Retinal pigment epithelial cell (primary cell): ENCODE data around the gene PIK3C2G.

Source experiments
- DNase-seq: peaks from one replicate; pipeline ENCODE4 v3.0.0-alpha.2; 2010; ENCODE audit warnings: low read depth
- H3K4me3 ChIP-seq: 2 replicates; pipeline ENCODE4 v1.5.1; 2011; ENCODE audit warnings: mild to moderate bottlenecking, low read length, control low read depth, moderate library complexity
- TF ChIP-seq, protein P1 (sequence below): conservative IDR thresholded peaks from 2 replicates; pipeline ENCODE4 v1.5.1; 2011; ENCODE audit warnings: low read depth, low read length, control low read depth, inconsistent platforms

Gene PIK3C2G, protein sequence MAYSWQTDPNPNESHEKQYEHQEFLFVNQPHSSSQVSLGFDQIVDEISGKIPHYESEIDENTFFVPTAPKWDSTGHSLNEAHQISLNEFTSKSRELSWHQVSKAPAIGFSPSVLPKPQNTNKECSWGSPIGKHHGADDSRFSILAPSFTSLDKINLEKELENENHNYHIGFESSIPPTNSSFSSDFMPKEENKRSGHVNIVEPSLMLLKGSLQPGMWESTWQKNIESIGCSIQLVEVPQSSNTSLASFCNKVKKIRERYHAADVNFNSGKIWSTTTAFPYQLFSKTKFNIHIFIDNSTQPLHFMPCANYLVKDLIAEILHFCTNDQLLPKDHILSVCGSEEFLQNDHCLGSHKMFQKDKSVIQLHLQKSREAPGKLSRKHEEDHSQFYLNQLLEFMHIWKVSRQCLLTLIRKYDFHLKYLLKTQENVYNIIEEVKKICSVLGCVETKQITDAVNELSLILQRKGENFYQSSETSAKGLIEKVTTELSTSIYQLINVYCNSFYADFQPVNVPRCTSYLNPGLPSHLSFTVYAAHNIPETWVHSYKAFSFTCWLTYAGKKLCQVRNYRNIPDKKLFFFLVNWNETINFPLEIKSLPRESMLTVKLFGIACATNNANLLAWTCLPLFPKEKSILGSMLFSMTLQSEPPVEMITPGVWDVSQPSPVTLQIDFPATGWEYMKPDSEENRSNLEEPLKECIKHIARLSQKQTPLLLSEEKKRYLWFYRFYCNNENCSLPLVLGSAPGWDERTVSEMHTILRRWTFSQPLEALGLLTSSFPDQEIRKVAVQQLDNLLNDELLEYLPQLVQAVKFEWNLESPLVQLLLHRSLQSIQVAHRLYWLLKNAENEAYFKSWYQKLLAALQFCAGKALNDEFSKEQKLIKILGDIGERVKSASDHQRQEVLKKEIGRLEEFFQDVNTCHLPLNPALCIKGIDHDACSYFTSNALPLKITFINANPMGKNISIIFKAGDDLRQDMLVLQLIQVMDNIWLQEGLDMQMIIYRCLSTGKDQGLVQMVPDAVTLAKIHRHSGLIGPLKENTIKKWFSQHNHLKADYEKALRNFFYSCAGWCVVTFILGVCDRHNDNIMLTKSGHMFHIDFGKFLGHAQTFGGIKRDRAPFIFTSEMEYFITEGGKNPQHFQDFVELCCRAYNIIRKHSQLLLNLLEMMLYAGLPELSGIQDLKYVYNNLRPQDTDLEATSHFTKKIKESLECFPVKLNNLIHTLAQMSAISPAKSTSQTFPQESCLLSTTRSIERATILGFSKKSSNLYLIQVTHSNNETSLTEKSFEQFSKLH (N-terminal part only)

DNA sequence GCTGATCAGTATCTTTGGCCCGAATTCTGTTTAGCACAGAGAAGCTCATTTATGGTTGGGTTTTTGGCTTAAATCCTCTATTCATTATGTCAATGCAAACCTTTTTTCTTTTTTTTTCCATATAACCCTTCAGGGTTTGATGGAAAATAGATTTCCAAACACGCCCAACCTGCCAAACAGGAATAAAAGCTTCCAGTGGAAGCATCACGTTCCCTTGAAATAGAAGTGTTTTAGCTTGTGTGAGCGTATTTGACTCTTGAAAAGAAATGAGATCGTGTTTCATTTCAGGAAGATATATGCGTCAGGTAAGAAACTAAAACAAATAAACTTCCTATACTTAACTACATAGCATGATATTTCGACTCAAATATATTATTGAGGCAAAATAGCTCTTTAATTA lies at the start of gene PIK3C2G:
Gene PIK3C2G (plus strand): TSS at position 246 of the 400 bp plus-strand sequence. CDS start 20,564 bp downstream, outside the sequence.
- TF ChIP-seq, protein P1, sequence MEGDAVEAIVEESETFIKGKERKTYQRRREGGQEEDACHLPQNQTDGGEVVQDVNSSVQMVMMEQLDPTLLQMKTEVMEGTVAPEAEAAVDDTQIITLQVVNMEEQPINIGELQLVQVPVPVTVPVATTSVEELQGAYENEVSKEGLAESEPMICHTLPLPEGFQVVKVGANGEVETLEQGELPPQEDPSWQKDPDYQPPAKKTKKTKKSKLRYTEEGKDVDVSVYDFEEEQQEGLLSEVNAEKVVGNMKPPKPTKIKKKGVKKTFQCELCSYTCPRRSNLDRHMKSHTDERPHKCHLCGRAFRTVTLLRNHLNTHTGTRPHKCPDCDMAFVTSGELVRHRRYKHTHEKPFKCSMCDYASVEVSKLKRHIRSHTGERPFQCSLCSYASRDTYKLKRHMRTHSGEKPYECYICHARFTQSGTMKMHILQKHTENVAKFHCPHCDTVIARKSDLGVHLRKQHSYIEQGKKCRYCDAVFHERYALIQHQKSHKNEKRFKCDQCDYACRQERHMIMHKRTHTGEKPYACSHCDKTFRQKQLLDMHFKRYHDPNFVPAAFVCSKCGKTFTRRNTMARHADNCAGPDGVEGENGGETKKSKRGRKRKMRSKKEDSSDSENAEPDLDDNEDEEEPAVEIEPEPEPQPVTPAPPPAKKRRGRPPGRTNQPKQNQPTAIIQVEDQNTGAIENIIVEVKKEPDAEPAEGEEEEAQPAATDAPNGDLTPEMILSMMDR, result no peak
- no peak for DNase-seq
- no peak within 1 kb of the TSS for H3K4me3 ChIP-seq

DNA sequence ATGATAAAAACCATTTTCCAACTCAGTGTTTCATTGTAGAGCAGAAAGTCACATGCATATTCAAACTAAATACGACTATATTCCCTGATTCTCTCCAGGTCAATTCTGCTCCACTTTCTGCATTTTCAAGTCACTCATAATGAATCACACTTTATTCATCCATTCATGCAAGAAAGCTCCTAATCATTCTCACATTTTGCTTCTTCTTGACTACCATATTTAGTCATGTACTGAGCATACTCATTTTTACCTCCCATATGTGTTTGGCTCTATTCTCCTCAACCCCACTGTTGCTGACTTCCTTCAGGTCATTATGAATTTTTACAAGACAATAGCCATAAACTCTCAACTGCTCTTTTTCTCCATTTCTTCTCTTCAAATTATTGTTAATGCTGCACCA lies 43.4 kb upstream of the PIK3C2G start:
- TF ChIP-seq, protein P1, result no peak
- peak; percentile 10 for DNase-seq
- no peak overlapping the region for H3K4me3 ChIP-seq

DNA sequence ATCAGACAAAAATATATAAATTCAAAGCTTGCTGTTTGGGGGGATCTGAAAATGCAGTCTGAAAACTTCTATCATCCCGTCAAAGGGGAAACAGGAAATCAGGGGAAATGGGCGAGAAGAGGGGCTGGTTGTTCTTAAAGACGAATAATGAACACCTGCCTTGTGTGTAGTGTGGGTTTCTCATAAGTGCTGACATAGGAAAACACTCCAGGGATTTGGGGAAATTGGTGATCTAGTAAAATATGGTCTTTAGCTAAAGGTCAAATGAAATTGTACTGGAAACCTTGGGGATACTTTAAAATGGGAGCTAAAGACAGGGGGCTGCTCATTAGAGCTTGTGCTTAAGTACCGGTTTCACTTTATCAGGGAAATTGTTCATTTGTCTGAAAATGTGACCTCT lies 39.6 kb upstream of the PIK3C2G start:
- H3K4me3 ChIP-seq, result no peak overlapping the region
- TF ChIP-seq, protein P1, result no peak
- DNase-seq, result no peak

DNA sequence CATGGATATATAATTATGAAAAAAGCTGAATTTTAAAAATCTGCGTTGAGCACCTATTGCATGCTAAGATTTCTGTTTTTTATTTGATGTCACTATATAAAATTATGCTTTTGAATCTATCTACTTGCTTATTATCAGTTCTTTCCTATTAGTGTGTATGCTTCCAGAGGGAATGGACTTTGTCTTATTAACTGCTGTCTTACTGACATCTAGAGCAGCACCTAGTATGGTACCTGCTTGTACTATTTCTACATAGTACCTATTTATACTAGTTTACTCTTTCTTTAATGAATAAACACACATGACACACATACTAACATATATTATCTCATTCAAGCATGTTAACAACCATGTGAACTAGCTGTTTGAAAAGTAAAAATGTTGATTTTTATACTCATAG lies 38.6 kb upstream of the PIK3C2G start:
- no peak for DNase-seq
- H3K4me3 ChIP-seq, result no peak overlapping the region
- TF ChIP-seq, protein P1, result no peak

DNA sequence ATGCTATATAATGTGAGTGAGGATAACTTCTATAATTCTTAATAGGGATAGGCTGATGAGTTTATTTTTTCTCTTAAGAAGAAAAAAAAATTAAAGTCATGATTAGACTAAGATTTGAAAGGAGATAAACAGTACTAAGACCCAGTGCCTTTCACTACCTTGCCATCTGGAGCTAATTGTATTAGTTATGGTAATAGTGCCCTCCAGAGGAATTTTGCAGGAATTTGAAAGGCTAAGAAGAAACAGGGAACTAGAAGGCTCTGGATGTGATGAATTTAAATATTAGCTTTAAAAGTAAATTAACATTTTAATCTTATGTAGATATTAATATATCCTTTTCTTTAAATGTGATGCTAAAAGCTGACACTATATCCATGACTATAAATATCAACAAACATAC lies 36.6 kb upstream of the PIK3C2G start:
- TF ChIP-seq, protein P1, result peak; percentile 63
- peak; percentile 26 for DNase-seq
- no peak overlapping the region for H3K4me3 ChIP-seq

DNA sequence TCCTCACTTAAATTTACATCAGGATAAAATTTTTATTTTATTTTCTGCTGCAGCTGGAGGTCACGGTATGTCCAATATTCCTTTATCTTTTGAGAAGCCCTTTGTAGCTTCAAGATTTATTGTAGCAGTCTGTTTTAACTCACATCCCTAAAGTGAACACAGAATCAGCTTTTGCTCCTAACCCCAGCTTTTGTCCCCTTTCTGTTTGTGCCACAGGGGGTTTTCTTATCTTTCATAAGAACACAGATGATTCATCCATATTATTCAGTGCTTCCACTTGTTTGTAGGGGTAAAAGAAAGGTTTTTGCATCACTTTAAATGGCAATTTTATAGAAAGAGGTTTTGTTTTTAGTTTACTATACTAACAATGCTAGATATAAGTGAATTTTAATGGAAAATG lies 21.8 kb upstream of the PIK3C2G start:
- TF ChIP-seq, protein P1, result no peak
- DNase-seq, result no peak
- H3K4me3 ChIP-seq, result no peak overlapping the region
